ENCODE data around the gene AOC3. TPM values are rescaled to one million over a fixed set of nuclear protein-coding genes. Genes with fewer than 3 reads are reported as not detected.
"Not testable (repeated sequence)": the region's sequence is repeated elsewhere in the genome, so short reads cannot be mapped to it uniquely, and the experiment has no call there.

The AOC3 gene
- total RNA-seq, 5 donors from 2014 or later (not counting 1 experiment from before 2014, with no cell fraction given), result 1.2 to 2.1 (median 1.2) TPM

DNA sequence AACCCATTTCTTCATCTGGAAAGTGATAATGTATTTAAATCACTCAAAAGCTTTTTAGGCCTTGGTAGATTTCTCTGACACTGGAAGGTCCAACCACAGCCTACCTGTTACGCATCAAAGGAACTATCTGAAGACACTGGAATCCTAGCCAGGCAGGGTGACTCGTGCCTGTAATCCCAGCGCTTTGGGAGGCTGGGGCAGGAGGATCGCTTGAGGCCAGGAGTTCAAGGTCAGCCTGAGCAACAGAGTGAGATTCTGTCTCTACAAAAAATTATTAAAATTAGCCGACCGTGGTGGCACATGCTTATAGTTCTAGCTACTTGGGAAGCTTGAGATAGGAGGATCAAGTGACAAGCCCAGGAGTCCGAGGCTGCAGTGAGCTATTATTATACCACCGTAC is 31.2 kb downstream of the AOC3 start:
- POLR2A ChIA-PET, result no interaction called here
- ATAC-seq (replicated peaks in 1 of 4) (no peak), DNase-seq (no peak)
- Mint-ChIP-seq H3K27me3 (peaks cover 20 to 21% of the 10 kb centered on the region in 2 donors), H3K27ac (no peak overlapping the region), H3K4me1 (peaks cover 0 to 8% (median 0%) of the 10 kb centered on the region in 3 donors), H3K36me3 (no peaks in the 10 kb centered on the region), H3K4me3 (no peak overlapping the region), H3K9me3 (no peaks in the 10 kb centered on the region)
- H3K36me3 ChIP-seq (ENCODE audit: control insufficient read depth in 2 of 2, extremely low read depth in 1 of 2, insufficient read depth in 1 of 2, low read length in 1 of 2), result no peaks in the 10 kb centered on the region
- H3K4me3 ChIP-seq (ENCODE audit: control insufficient read depth in 1 of 2, extremely low read depth in 1 of 2, low read length in 1 of 2), result no peak overlapping the region
- peaks cover 0 to 35% of the 10 kb centered on the region in 2 experiments for H3K27me3 ChIP-seq (replicated peaks in 1 of 2; ENCODE audit: control insufficient read depth in 2 of 2, extremely low read depth in 1 of 2, insufficient read depth in 2 of 2, low read length in 1 of 2)
- no peak overlapping the region for H3K27ac ChIP-seq (ENCODE audit: low read length)
- CTCF ChIA-PET, result no interaction called here
- no peaks in the 10 kb centered on the region for H3K4me1 ChIP-seq (ENCODE audit: control insufficient read depth in 1 of 2, extremely low read depth in 1 of 2, insufficient read depth in 2 of 2, low read length in 2 of 2)
- WGBS (ENCODE audit: insufficient coverage), result 87% methylated on average over 7 of the region's 8 CpGs
- no peaks in the 10 kb centered on the region for H3K9me3 ChIP-seq

DNA sequence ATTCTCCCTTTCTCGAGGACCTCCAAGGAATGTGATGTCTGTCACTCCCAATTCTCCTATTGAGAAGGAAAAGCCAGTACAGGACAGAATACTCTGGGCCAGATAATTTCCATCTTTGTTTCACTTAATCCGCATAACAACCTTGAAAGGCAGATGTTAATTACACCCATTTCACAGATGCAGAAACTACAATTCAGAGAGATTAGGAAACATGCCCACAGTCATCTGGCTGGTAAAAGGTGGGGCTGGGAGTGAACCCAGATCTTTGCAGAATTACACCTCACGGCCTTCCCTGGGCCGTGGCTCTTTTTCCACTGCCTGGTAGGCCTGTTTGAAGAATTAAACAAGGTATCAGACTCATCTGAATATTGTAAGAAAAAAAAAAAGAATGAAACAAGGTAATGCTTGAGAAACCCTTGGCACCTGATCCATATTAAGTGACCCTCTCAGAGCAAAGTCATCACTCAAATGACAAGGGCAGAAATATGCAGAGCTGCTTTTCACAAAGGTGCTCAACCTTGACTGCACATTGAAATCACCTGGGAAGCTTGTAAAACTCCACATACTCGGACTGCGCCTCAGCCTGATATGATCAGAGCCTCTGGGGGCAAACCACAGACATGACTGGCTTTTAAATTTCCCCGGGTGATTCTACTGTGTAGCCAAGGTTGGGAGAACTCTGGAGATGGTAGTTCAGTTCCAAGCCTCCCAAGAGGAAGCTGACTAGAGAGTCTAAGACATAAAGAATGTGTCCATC is 33.0 kb downstream of the AOC3 start:
- Histone ChIP-seq H3K9me3 (no peaks in the 10 kb centered on the region), H3K27me3 (replicated peaks in 1 of 2; ENCODE audit: control insufficient read depth in 2 of 2, extremely low read depth in 1 of 2, insufficient read depth in 2 of 2, low read length in 1 of 2) (peaks cover 0 to 20% of the 10 kb centered on the region in 2 experiments), H3K4me3 (ENCODE audit: control insufficient read depth in 1 of 2, extremely low read depth in 1 of 2, low read length in 1 of 2) (no peak overlapping the region), H3K27ac (ENCODE audit: low read length) (no peak overlapping the region), H3K4me1 (ENCODE audit: control insufficient read depth in 1 of 2, extremely low read depth in 1 of 2, insufficient read depth in 2 of 2, low read length in 2 of 2) (no peaks in the 10 kb centered on the region), H3K36me3 (ENCODE audit: control insufficient read depth in 2 of 2, extremely low read depth in 1 of 2, insufficient read depth in 1 of 2, low read length in 1 of 2) (no peaks in the 10 kb centered on the region)
- Mint-ChIP-seq H3K36me3 (no peaks in the 10 kb centered on the region), H3K9me3 (no peaks in the 10 kb centered on the region), H3K27me3 (peaks cover 4 to 12% of the 10 kb centered on the region in 2 donors), H3K27ac (no peak overlapping the region), H3K4me1 (peaks cover 0 to 11% (median 0%) of the 10 kb centered on the region in 3 donors), H3K4me3 (no peak overlapping the region)
- ChIA-PET CTCF (no interaction called here), POLR2A (no interaction called here)
- no peak for DNase-seq
- no peak for ATAC-seq (replicated peaks in 1 of 4)
- 100% methylated on average over 1 of the region's 7 CpGs for WGBS (ENCODE audit: insufficient coverage)

DNA sequence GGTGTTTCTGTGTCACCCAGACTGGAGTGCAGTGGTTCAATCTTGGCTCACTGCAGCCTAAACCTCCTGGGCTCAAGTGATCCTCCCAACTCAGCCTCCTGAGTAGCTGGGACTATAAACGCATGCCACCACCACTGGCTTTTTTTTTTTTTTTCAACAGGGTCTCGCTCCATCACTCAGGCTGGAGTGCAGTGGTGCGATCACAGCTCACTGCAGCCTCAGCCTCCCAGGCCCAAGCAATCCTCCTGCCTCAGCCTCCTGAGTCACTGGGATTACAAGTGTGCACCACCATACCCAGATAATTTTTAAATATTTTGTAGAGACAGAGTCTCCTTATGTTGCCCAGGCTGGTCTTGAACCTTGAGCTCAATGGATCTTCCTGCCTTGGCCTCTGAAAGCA is 34.8 kb downstream of the AOC3 start:
- ChIA-PET POLR2A (interaction anchor here in 1 of 2 donors (0.5 kb wide), 1 partner anchor 20 kb away, joined by 8 read pairs; no protein-coding TSS in a partner anchor), CTCF (interaction anchor here in 1 of 2 donors (0.5 kb wide), 1 partner anchor 1063 kb away, joined by 5 read pairs; no protein-coding TSS in a partner anchor)
- H3K4me3 Mint-ChIP-seq; DNase-seq; H3K27me3 Mint-ChIP-seq; H3K27ac Mint-ChIP-seq; H3K4me1 ChIP-seq (ENCODE audit: control insufficient read depth in 1 of 2, extremely low read depth in 1 of 2, insufficient read depth in 2 of 2, low read length in 2 of 2); ATAC-seq (replicated peaks in 1 of 4); H3K36me3 Mint-ChIP-seq; H3K9me3 ChIP-seq; H3K27ac ChIP-seq (ENCODE audit: low read length); H3K4me3 ChIP-seq (ENCODE audit: control insufficient read depth in 1 of 2, extremely low read depth in 1 of 2, low read length in 1 of 2); H3K36me3 ChIP-seq (ENCODE audit: control insufficient read depth in 2 of 2, extremely low read depth in 1 of 2, insufficient read depth in 1 of 2, low read length in 1 of 2); H3K9me3 Mint-ChIP-seq: not testable (repeated sequence)
- peaks cover 0 to 11% (median 0%) of the 10 kb centered on the region in 3 donors for H3K4me1 Mint-ChIP-seq
- peaks cover 0 to 13% of the 10 kb centered on the region in 2 experiments for H3K27me3 ChIP-seq (replicated peaks in 1 of 2; ENCODE audit: control insufficient read depth in 2 of 2, extremely low read depth in 1 of 2, insufficient read depth in 2 of 2, low read length in 1 of 2)
- 100% methylated on average over 1 of the region's 3 CpGs for WGBS (ENCODE audit: insufficient coverage)

DNA sequence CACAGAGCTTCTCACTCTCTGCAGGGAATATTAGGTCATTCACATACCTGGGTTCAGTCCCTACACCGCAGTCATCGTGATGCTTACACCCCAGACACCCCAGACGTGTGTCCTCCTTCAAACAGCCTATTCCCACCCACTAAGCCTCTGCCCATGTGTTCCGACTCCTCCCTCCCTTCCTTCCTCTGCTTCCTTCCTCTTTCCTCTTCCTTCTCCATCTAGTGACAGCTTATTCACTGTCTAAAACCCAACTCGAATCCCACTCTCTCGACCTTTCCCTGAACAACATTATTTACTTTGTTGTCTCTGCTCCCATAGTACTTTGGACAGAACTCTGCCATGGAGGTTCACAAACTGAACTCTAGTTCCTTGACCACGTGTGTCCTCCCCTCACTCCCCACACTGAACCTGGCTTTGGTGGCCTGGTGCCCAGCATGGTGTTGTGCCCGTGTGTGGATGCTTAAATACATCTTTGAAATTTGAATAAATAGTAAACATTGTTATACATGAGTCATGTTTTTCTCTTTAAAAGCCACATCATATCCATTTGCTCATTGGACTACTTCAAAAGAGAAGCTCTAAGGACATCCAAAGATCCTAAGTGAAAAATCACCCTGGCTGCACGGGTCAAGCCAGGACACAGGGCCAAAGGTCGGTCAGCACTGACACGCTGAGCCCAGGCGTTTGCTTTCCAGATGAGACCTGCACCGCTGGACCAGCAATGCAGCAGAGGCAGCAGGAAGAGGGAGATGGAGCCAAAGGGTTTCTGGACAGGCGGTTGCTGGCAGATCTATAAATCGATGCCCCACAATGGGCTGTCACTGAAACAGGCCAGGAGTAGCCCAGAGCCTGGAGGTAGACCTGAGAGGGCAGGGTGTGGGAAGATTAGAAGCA is 35.5 kb downstream of the AOC3 start:
- no peaks in the 10 kb centered on the region for H3K36me3 Mint-ChIP-seq
- CTCF ChIA-PET, result interaction anchor here in 1 of 2 donors (0.5 kb wide), 1 partner anchor 1062 kb away, joined by 5 read pairs; no protein-coding TSS in a partner anchor

DNA sequence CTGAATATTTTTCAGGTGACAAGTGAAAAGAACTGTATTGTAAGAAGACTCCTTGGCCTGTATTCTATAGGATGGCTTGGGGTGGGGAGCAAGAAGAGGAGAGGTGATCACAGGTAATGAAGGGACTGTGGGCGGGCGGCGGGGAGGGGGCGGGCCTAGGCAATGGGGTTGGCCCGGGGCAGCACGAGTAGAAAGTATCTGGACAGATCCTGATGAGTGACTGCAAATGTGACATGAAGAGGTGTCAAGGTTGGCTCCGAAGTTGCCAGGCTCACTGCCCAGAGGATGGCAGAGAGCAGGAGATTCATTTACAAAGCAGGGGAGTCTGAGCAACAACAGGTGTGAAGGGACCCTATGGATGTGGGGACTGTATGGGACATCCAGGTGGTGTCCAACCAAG is 38.8 kb downstream of the AOC3 start:
- Mint-ChIP-seq H3K4me3 (no peak overlapping the region), H3K4me1 (peaks cover 0 to 12% (median 0%) of the 10 kb centered on the region in 3 donors), H3K36me3 (no peaks in the 10 kb centered on the region), H3K9me3 (no peaks in the 10 kb centered on the region), H3K27ac (no peak overlapping the region), H3K27me3 (peaks cover 8 to 10% of the 10 kb centered on the region in 2 donors)
- ChIA-PET POLR2A (no interaction called here), CTCF (no interaction called here)
- no peaks in the 10 kb centered on the region for H3K36me3 ChIP-seq (ENCODE audit: control insufficient read depth in 2 of 2, extremely low read depth in 1 of 2, insufficient read depth in 1 of 2, low read length in 1 of 2)
- peaks cover 0 to 22% of the 10 kb centered on the region in 2 experiments for H3K27me3 ChIP-seq (replicated peaks in 1 of 2; ENCODE audit: control insufficient read depth in 2 of 2, extremely low read depth in 1 of 2, insufficient read depth in 2 of 2, low read length in 1 of 2)
- H3K27ac ChIP-seq (ENCODE audit: low read length), result no peak overlapping the region
- no peaks in the 10 kb centered on the region for H3K9me3 ChIP-seq
- DNase-seq (no peak), ATAC-seq (replicated peaks in 1 of 4) (no peak)
- no peak overlapping the region for H3K4me3 ChIP-seq (ENCODE audit: control insufficient read depth in 1 of 2, extremely low read depth in 1 of 2, low read length in 1 of 2)
- H3K4me1 ChIP-seq (ENCODE audit: control insufficient read depth in 1 of 2, extremely low read depth in 1 of 2, insufficient read depth in 2 of 2, low read length in 2 of 2), result no peaks in the 10 kb centered on the region
- 91% methylated on average over 7 of the region's 7 CpGs for WGBS (ENCODE audit: insufficient coverage)

More for the DNA sequence above, 35.5 kb downstream of the AOC3 start:
- Mint-ChIP-seq H3K4me3 (no peak overlapping the region), H3K27ac (no peak overlapping the region), H3K4me1 (peaks cover 0 to 11% (median 0%) of the 10 kb centered on the region in 3 donors), H3K9me3 (no peaks in the 10 kb centered on the region), H3K27me3 (peaks cover 2 to 8% of the 10 kb centered on the region in 2 donors)
- no peaks in the 10 kb centered on the region for H3K4me1 ChIP-seq (ENCODE audit: control insufficient read depth in 1 of 2, extremely low read depth in 1 of 2, insufficient read depth in 2 of 2, low read length in 2 of 2)
- no peaks in the 10 kb centered on the region for H3K36me3 ChIP-seq (ENCODE audit: control insufficient read depth in 2 of 2, extremely low read depth in 1 of 2, insufficient read depth in 1 of 2, low read length in 1 of 2)
- H3K27ac ChIP-seq (ENCODE audit: low read length), result no peak overlapping the region
- POLR2A ChIA-PET, result interaction anchor here in 1 of 2 donors (0.5 kb wide), 1 partner anchor 19 kb away, joined by 8 read pairs; no protein-coding TSS in a partner anchor
- ATAC-seq (replicated peaks in 1 of 4) (no peak), DNase-seq (no peak)
- H3K9me3 ChIP-seq, result no peaks in the 10 kb centered on the region
- WGBS (ENCODE audit: insufficient coverage), result 48% methylated on average over 12 of the region's 15 CpGs
- peaks cover 0 to 14% of the 10 kb centered on the region in 2 experiments for H3K27me3 ChIP-seq (replicated peaks in 1 of 2; ENCODE audit: control insufficient read depth in 2 of 2, extremely low read depth in 1 of 2, insufficient read depth in 2 of 2, low read length in 1 of 2)
- H3K4me3 ChIP-seq (ENCODE audit: control insufficient read depth in 1 of 2, extremely low read depth in 1 of 2, low read length in 1 of 2), result no peak overlapping the region

DNA sequence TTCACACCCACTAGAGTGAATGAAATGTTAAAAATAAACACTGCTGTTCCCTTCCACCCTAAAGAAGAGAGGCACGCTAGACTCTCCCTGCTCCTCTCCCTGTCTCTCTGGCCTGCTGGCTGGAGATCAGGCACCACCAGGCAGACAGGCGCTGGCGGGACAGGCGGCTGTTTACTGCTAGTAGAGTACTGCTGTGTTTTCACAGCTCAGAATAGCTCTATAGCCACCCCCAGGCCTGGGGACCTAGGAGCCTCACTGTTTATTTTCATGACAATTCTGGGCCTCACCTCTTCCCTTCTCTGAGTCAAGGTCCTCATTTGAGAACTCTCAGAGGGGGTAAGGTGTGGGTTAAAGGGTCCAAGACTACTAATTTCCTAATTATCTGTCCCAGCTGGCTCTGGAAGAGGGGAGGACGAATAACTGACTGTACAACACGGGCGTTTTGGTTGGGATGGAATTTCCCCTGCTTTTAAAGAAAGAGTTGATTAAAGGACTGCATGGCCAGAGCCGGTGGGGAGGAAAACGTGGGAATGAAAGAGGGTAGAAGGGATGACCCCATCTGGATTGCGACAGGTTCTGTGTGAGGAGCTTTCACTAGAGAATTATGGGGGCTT is 40.6 kb downstream of the AOC3 start:
- ATAC-seq (replicated peaks in 1 of 4), result no peak
- H3K4me3 ChIP-seq (ENCODE audit: control insufficient read depth in 1 of 2, extremely low read depth in 1 of 2, low read length in 1 of 2), result no peak overlapping the region
- no peak overlapping the region for H3K27ac ChIP-seq (ENCODE audit: low read length)
- WGBS (ENCODE audit: insufficient coverage), result 75% methylated on average over 7 of the region's 10 CpGs
- DNase-seq, result no peak
- POLR2A ChIA-PET, result no interaction called here
- H3K9me3 ChIP-seq, result no peaks in the 10 kb centered on the region
- H3K36me3 ChIP-seq (ENCODE audit: control insufficient read depth in 2 of 2, extremely low read depth in 1 of 2, insufficient read depth in 1 of 2, low read length in 1 of 2), result no peaks in the 10 kb centered on the region
- Mint-ChIP-seq H3K4me1 (peaks cover 0 to 7% (median 0%) of the 10 kb centered on the region in 3 donors), H3K27me3 (peaks cover 6 to 12% of the 10 kb centered on the region in 2 donors), H3K9me3 (no peaks in the 10 kb centered on the region), H3K4me3 (no peak overlapping the region), H3K36me3 (no peaks in the 10 kb centered on the region), H3K27ac (no peak overlapping the region)
- no peaks in the 10 kb centered on the region for H3K4me1 ChIP-seq (ENCODE audit: control insufficient read depth in 1 of 2, extremely low read depth in 1 of 2, insufficient read depth in 2 of 2, low read length in 2 of 2)
- CTCF ChIA-PET, result no interaction called here
- H3K27me3 ChIP-seq (replicated peaks in 1 of 2; ENCODE audit: control insufficient read depth in 2 of 2, extremely low read depth in 1 of 2, insufficient read depth in 2 of 2, low read length in 1 of 2), result peaks cover 0 to 22% of the 10 kb centered on the region in 2 experiments

Data from T-cell (primary cell).